Ovary (tissue), 9 donors: ENCODE data around the gene FOXN1. TPM values are rescaled to one million over a fixed set of nuclear protein-coding genes. Genes with fewer than 3 reads are reported as not detected.

Experiments used
- DNase-seq, 5 donors: peaks; one replicate each; pipeline ENCODE4 v3.0.0-alpha.2; 2019 to 2020
- H3K27ac ChIP-seq, 2 donors: fragments of 200-600 bp; one replicate each; pipeline versions ENCODE4 v1.5.1 to v1.8.0; 2019 to 2022
- H3K27me3 ChIP-seq: fragments of 200-600 bp; one replicate; pipeline ENCODE4 v1.8.0; 2022
- H3K36me3 ChIP-seq: fragments of 200-600 bp; sonication (generic); one replicate; pipeline ENCODE4 v1.5.1; 2019
- H3K4me1 ChIP-seq: one replicate; pipeline ENCODE4 v1.8.1; 2013; ENCODE audit warnings: mild to moderate bottlenecking, moderate library complexity; ENCODE audit not compliant: insufficient read depth
- H3K4me3 ChIP-seq: fragments of 200-600 bp; sonication (generic); one replicate; pipeline ENCODE4 v1.5.1; 2017
- H3K9me3 ChIP-seq, 2 donors: fragments of 200-600 bp in 1 of 2; sonication (generic) in 1 of 2; one replicate each; pipeline versions ENCODE4 v1.5.1 to v1.8.1; 2013 to 2019; ENCODE audit warnings: mild to moderate bottlenecking in 1 of 2, moderate library complexity in 1 of 2
- CTCF ChIP-seq, 3 donors: fragments of 450-650 bp in 2 of 3; fragments of 200-600 bp in 1 of 3; IDR thresholded peaks; one replicate each; pipeline versions ENCODE4 v1.5.1 to v1.8.0; 2016 to 2022; ENCODE audit warnings: antibody characterized with exemption in 3 of 3, mild to moderate bottlenecking in 1 of 3
- EP300 ChIP-seq: sonication (generic); formaldehyde crosslinking; IDR thresholded peaks from one replicate; pipeline ENCODE4 v1.6.1; 2017; ENCODE audit warnings: antibody characterized with exemption
- POLR2A ChIP-seq: fragments of 450-650 bp; IDR thresholded peaks from one replicate; pipeline ENCODE4 v1.6.1; 2017; ENCODE audit warnings: antibody characterized with exemption, mild to moderate bottlenecking, moderate library complexity
- WGBS, 3 donors: extraction: QIAGEN DNeasy Blood & Tissue Kit in 1 of 3; methylation state at CpG; one replicate each; pipeline versions ENCODE4 v1.1.5 to v1.1.7; 2013 to 2017; 5-methylcytosine and 5-hydroxymethylcytosine counted together
- intact Hi-C, 4 donors: fragments of 100-400 bp; cut with DNase I; formaldehyde crosslinking; loops; one replicate each; pipeline versions ENCODE4 v1.11.0 to v1.15.1; 2022 to 2023
- polyA plus RNA-seq, 2 donors: library from polyadenylated mRNA; stranded (reverse); fragments of 200-250 nt in 1 of 2; fragments of 350-450 nt in 1 of 2; fragmentation: Illumina TruSeq in 1 of 2; extraction: RNeasy Lipid Tissue Mini Kit (QIAGEN cat#74804) in 1 of 2; gene quantifications; one replicate each; pipeline ENCODE4 v1.2.3, GENCODE V29; 2013 to 2014
- total RNA-seq, 7 donors: library from RNA; depleted of rRNA in 2 of 7; stranded (reverse); fragments of >200 nt in 2 of 7; fragmentation: NEBNext Ultra II Directional in 3 of 7; extraction: Animal tissue kit (Norgen Biotek cat#: 25700) in 3 of 7; gene quantifications; one replicate each; pipeline versions ENCODE4 v1.1.0 to v1.2.4, GENCODE V29; 2016 to 2023
- donor health status: DM: no; HTN: no; CAD: no; lungs with moderate emphysema.
- donor health status: DM: no; HTN: no; CAD: no.
- donor health status: Bipolar disorder and iron deficiency.
- donor health status: DM: yes; HTN: yes; CAD: no.
- donor health status: DM: no; HTN: no; CAD: no.
- donor health status: DM: yes; HTN: yes; CAD: no.

Gene FOXN1
- total and polyA plus RNA-seq, 9 donors: not detected

GRCh38 chr17:28500712-28501379, 5.3 kb upstream of the FOXN1 start:
- no peak overlapping the region for H3K27ac ChIP-seq
- no peaks in the 10 kb centered on the region for H3K9me3 ChIP-seq
- no peak for DNase-seq
- H3K4me3 ChIP-seq: no peak overlapping the region
- TF ChIP-seq EP300: no peak
- TF ChIP-seq CTCF (IDR thresholded peaks at IDR 0.05): no peak
- TF ChIP-seq POLR2A: no peak
- WGBS, 3 donors: 55 to 63% (median 58%) methylated on average over 13 of the region's 13 CpGs
- no peaks in the 10 kb centered on the region for H3K27me3 ChIP-seq
- H3K4me1 ChIP-seq: no peaks in the 10 kb centered on the region
- intact Hi-C loops: no loop called here
- H3K36me3 ChIP-seq: no peaks in the 10 kb centered on the region

GRCh38 chr17:28501421-28502284, 4.5 kb upstream of the FOXN1 start:
- Histone ChIP-seq H3K27ac (no peak overlapping the region), H3K27me3 (no peaks in the 10 kb centered on the region), H3K36me3 (no peaks in the 10 kb centered on the region), H3K9me3 (no peaks in the 10 kb centered on the region), H3K4me1 (no peaks in the 10 kb centered on the region), H3K4me3 (no peak overlapping the region)
- DNase-seq: no peak
- intact Hi-C loops: no loop called here
- WGBS, 3 donors: 67 to 75% (median 67%) methylated on average over 3 of the region's 3 CpGs
- TF ChIP-seq CTCF (IDR thresholded peaks at IDR 0.05) (no peak), EP300 (no peak), POLR2A (no peak)

GRCh38 chr17:28503420-28503819, 2.7 kb upstream of the FOXN1 start:
- Histone ChIP-seq H3K9me3 (no peaks in the 10 kb centered on the region), H3K27ac (no peak overlapping the region), H3K36me3 (no peaks in the 10 kb centered on the region), H3K4me1 (no peaks in the 10 kb centered on the region), H3K4me3 (no peak overlapping the region), H3K27me3 (no peaks in the 10 kb centered on the region)
- no peak for DNase-seq
- intact Hi-C loops: no loop called here
- 43 to 62% (median 51%) methylated on average over 3 of the region's 3 CpGs for WGBS, 3 donors
- TF ChIP-seq POLR2A: no peak
- TF ChIP-seq EP300: no peak
- TF ChIP-seq CTCF (IDR thresholded peaks at IDR 0.05): no peak

- no peak for TF ChIP-seq POLR2A
- TF ChIP-seq CTCF (IDR thresholded peaks at IDR 0.05): no peak
- TF ChIP-seq EP300: no peak
- 47 to 59% (median 56%) methylated on average over 14 of the region's 14 CpGs for WGBS, 3 donors
- DNase-seq: no peak
- no peaks in the 10 kb centered on the region for H3K9me3 ChIP-seq
- H3K36me3 ChIP-seq: no peaks in the 10 kb centered on the region
- H3K4me1 ChIP-seq: no peaks in the 10 kb centered on the region
- intact Hi-C loops: loop anchor here in 1 of 4 donors (5.0 kb wide), 1 partner anchor 285 kb away; no protein-coding TSS in a partner anchor
- H3K4me3 ChIP-seq: no peak overlapping the region
- H3K27me3 ChIP-seq: no peaks in the 10 kb centered on the region
- no peak overlapping the region for H3K27ac ChIP-seq
Measured at GRCh38 chr17:28506763-28507487, 777 bp downstream of the FOXN1 start.
